VCaP (cell line): Measurements from ENCODE around the gene GXYLT2.

Experiments
- H3K27ac ChIP-seq: fragments of 450-650 bp; 2 replicates; pipeline ENCODE4 v1.5.1; 2017
- CTCF ChIP-seq: fragments of 450-650 bp; conservative IDR thresholded peaks from 2 replicates; pipeline ENCODE4 v1.5.1; 2017; ENCODE audit warnings: mild to moderate bottlenecking, moderate library complexity

Gene GXYLT2

GRCh38 chr3:72964633-72965032 is 76.8 kb downstream of the GXYLT2 start:
- TF ChIP-seq CTCF = no peak
- H3K27ac ChIP-seq = no peak overlapping the region

- no peak overlapping the region for H3K27ac ChIP-seq
- no peak for TF ChIP-seq CTCF
These were observed 80.4 kb downstream of the GXYLT2 start for GRCh38 chr3:72968266-72968664.

GRCh38 chr3:72969766-72970165 is 81.9 kb downstream of the GXYLT2 start:
- no peak overlapping the region for H3K27ac ChIP-seq
- TF ChIP-seq CTCF = no peak

- H3K27ac ChIP-seq = no peak overlapping the region
- TF ChIP-seq CTCF = no peak
These were observed 83.1 kb downstream of the GXYLT2 start for GRCh38 chr3:72970942-72971341.

- TF ChIP-seq CTCF = no peak
- no peak overlapping the region for H3K27ac ChIP-seq
These were observed 84.8 kb downstream of the GXYLT2 start for GRCh38 chr3:72972706-72973030.

GRCh38 chr3:72973031-72973723 is 85.3 kb downstream of the GXYLT2 start:
- no peak for TF ChIP-seq CTCF

GRCh38 chr3:72973786-72974185 is 85.9 kb downstream of the GXYLT2 start:
- H3K27ac ChIP-seq = no peak overlapping the region
- no peak for TF ChIP-seq CTCF

More at GRCh38 chr3:72973031-72973723, 85.3 kb downstream of the GXYLT2 start:
- no peak overlapping the region for H3K27ac ChIP-seq
